ENCODE measurements around the gene WNT1. TPM values are rescaled to one million over a fixed set of nuclear protein-coding genes. Genes with fewer than 3 reads are reported as not detected.
A peak's percentile ranks its signal among the peaks of the same experiment; 100 is the strongest.

WNT1 gene
- polyA plus RNA-seq, 1 donor, result not detected

- DNase-seq, result no peak
Observed at GRCh38 chr12:49008943-49009342, 30.8 kb downstream of the WNT1 start.

- DNase-seq, result no peak
Observed at GRCh38 chr12:49010092-49010668, 32.1 kb downstream of the WNT1 start.

- no peak for DNase-seq
Observed at GRCh38 chr12:49012739-49013138, 34.6 kb downstream of the WNT1 start.

GRCh38 chr12:49013428-49013827 lies 35.3 kb downstream of the WNT1 start:
- DNase-seq, result no peak

GRCh38 chr12:49014547-49014946 lies 36.4 kb downstream of the WNT1 start:
- no peak for DNase-seq

- no peak for DNase-seq
Observed at GRCh38 chr12:49015196-49015595, 37.1 kb downstream of the WNT1 start.

GRCh38 chr12:49017891-49018260 lies 39.8 kb downstream of the WNT1 start:
- no peak for DNase-seq

GRCh38 chr12:49018261-49019119 lies 40.4 kb downstream of the WNT1 start, which contains the start of gene PRKAG1:
TSS of gene PRKAG1 (minus strand) at chr12:49018776. CDS start at chr12:49018740, 36 bp downstream.
- DNase-seq, result peak; percentile 99

GRCh38 chr12:49019120-49019430 lies 41.0 kb downstream of the WNT1 start:
- no peak for DNase-seq

- no peak for DNase-seq
Observed at GRCh38 chr12:49019443-49020324, 41.6 kb downstream of the WNT1 start.

GRCh38 chr12:49020441-49020840 lies 42.3 kb downstream of the WNT1 start:
- DNase-seq, result no peak

GRCh38 chr12:49021292-49021915 lies 43.3 kb downstream of the WNT1 start:
- no peak for DNase-seq

GRCh38 chr12:49022558-49023178 lies 44.5 kb downstream of the WNT1 start:
- no peak for DNase-seq

- DNase-seq, result no peak
Observed at GRCh38 chr12:49023812-49024211, 45.7 kb downstream of the WNT1 start.

- no peak for DNase-seq
Observed at GRCh38 chr12:49024543-49024942, 46.4 kb downstream of the WNT1 start.

- no peak for DNase-seq
Observed at GRCh38 chr12:49025463-49025862, 47.3 kb downstream of the WNT1 start.

GRCh38 chr12:49026101-49026500 lies 48.0 kb downstream of the WNT1 start:
- no peak for DNase-seq

- DNase-seq, result no peak
Observed at GRCh38 chr12:49026678-49027480, 48.8 kb downstream of the WNT1 start.

- no peak for DNase-seq
Observed at GRCh38 chr12:49027846-49028555, 49.9 kb downstream of the WNT1 start.

GRCh38 chr12:49028666-49029275 lies 50.6 kb downstream of the WNT1 start:
- DNase-seq, result no peak

Data from hindlimb muscle (tissue), 1 donor.